Measurements from ENCODE around the gene FAM9C.

DNA sequence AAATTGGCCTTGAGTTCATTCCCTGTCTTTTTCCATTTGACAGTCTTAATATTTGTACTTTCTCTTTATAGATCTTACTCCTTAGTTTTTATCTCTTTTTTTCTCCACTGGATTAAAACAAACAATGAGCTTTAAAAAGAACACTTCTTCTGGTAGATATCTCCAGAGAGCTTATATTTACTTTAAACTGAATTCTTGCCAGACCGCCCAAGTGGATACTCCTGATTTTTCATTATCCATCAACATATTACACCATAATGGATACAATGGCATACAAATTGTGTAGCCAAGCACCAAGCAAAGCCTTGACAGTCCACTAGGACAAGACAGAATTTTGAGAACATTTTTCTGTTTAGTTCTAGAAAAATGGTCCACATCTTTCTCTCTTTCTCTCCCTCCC, 50.6 kb downstream of the FAM9C start:
- TF ChIP-seq TCF7L2 (IDR thresholded peaks at IDR 0.05; ENCODE audit: borderline replicate concordance, low read depth, low read length) (no peak), ZNF175 (tag by site-specific recombination; IDR thresholded peaks at IDR 0.05) (no peak)
- TF ChIP-seq, protein P1, sequence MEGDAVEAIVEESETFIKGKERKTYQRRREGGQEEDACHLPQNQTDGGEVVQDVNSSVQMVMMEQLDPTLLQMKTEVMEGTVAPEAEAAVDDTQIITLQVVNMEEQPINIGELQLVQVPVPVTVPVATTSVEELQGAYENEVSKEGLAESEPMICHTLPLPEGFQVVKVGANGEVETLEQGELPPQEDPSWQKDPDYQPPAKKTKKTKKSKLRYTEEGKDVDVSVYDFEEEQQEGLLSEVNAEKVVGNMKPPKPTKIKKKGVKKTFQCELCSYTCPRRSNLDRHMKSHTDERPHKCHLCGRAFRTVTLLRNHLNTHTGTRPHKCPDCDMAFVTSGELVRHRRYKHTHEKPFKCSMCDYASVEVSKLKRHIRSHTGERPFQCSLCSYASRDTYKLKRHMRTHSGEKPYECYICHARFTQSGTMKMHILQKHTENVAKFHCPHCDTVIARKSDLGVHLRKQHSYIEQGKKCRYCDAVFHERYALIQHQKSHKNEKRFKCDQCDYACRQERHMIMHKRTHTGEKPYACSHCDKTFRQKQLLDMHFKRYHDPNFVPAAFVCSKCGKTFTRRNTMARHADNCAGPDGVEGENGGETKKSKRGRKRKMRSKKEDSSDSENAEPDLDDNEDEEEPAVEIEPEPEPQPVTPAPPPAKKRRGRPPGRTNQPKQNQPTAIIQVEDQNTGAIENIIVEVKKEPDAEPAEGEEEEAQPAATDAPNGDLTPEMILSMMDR (tag by site-specific recombination; IDR thresholded peaks at IDR 0.05) = no peak
